ENCODE data around the gene SLC1A2.

DNA sequence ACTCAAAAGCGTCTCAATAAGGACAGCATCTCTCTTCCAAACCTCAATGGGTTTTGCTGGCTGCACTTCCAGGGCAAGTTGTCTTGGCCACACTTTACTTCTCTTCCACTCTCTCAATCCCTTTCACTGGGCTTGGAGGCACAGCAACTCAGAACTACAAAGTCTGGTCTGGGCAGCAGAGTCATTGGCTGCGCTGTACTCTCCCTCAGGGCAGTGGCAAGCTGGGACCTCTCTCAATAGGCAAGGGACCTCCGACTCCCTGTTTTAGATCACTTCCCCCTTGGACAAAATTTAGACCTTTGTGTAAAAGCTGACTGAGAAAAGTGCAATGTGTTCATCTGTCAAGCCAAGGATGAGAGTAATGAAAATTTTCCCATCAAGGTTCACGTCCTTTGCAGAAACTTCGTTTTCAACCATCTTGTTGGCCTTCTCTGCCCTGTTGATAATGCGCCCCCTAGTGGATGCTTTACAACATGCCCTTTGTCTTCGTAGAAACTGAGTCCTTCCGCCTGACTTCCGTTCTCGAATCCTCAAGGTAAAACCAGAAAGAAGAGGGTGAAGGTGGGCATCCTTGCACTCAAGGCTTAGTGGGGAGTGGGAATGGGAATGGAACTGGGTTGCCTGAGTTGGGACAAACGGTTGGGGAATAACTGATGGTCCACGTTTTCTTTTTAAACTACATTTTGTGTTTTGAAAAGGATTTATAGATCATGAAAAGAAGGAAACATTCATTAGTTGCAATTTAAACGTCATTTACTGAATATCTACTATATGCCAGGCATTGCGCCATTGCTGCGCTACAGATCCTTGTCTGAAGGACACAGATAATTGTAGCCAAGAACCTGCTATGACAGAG is 181.3 kb downstream of the SLC1A2 start:
- TF ChIP-seq, protein P1, sequence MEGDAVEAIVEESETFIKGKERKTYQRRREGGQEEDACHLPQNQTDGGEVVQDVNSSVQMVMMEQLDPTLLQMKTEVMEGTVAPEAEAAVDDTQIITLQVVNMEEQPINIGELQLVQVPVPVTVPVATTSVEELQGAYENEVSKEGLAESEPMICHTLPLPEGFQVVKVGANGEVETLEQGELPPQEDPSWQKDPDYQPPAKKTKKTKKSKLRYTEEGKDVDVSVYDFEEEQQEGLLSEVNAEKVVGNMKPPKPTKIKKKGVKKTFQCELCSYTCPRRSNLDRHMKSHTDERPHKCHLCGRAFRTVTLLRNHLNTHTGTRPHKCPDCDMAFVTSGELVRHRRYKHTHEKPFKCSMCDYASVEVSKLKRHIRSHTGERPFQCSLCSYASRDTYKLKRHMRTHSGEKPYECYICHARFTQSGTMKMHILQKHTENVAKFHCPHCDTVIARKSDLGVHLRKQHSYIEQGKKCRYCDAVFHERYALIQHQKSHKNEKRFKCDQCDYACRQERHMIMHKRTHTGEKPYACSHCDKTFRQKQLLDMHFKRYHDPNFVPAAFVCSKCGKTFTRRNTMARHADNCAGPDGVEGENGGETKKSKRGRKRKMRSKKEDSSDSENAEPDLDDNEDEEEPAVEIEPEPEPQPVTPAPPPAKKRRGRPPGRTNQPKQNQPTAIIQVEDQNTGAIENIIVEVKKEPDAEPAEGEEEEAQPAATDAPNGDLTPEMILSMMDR (IDR thresholded peaks at IDR 0.05) = peak; percentile 99
- TF ChIP-seq EZH2 (IDR thresholded peaks at IDR 0.05) = no peak

Data from neural progenitor cell (in vitro differentiated cells).